CD14-positive monocyte (primary cell): Measurements from ENCODE around the gene MAN1C1. TPM values are rescaled to one million over a fixed set of nuclear protein-coding genes. Genes with fewer than 3 reads are reported as not detected.

ENCODE experiments used
- DNase-seq, 3 donors: peaks; one replicate each; pipeline ENCODE4 v3.0.0-alpha.2; 2011 to 2022
- H2AFZ ChIP-seq: 2 replicates; pipeline ENCODE4 v1.6.0; 2012; ENCODE audit warnings: mild to moderate bottlenecking, low read depth, low read length, inconsistent platforms; ENCODE audit not compliant: insufficient read depth, poor library complexity, severe bottlenecking
- H3K27ac ChIP-seq, 2 donors: 1 replicate in 1 of 2; 2 replicates in 1 of 2; pipeline ENCODE4 v1.5.1; 2012 to 2013; ENCODE audit warnings: low read length in 2 of 2, control low read depth in 1 of 2, inconsistent platforms in 1 of 2, low read depth in 1 of 2, mild to moderate bottlenecking in 1 of 2
- H3K27me3 ChIP-seq, 2 donors: one replicate each; pipeline versions ENCODE4 v1.6.0 to v1.6.1; 2011 to 2013; ENCODE audit warnings: low read length in 2 of 2; ENCODE audit not compliant: control insufficient read depth in 2 of 2, insufficient read depth in 2 of 2
- H3K36me3 ChIP-seq, 2 donors: replicated peaks in 1 of 2; 1 replicate in 1 of 2; 2 replicates in 1 of 2; pipeline versions ENCODE4 v1.5.1 to v1.6.1; 2012 to 2013; ENCODE audit warnings: low read length in 2 of 2, control low read depth in 1 of 2, inconsistent platforms in 1 of 2, mild to moderate bottlenecking in 1 of 2; ENCODE audit not compliant: insufficient read depth in 2 of 2, control insufficient read depth in 1 of 2
- H3K4me1 ChIP-seq, 2 donors: 1 replicate in 1 of 2; 2 replicates in 1 of 2; pipeline versions ENCODE4 v1.5.1 to v1.6.1; 2012 to 2013; ENCODE audit warnings: low read length in 2 of 2, control low read depth in 1 of 2, inconsistent platforms in 1 of 2, mild to moderate bottlenecking in 1 of 2, moderate library complexity in 1 of 2; ENCODE audit not compliant: insufficient read depth in 2 of 2, control insufficient read depth in 1 of 2
- H3K4me2 ChIP-seq: replicated peaks from 2 replicates; pipeline ENCODE3; 2012; ENCODE audit warnings: low read length, moderate library complexity, mild to moderate bottlenecking; ENCODE audit not compliant: poor library complexity, severe bottlenecking; ENCODE audit errors: extremely low read depth
- H3K4me3 ChIP-seq, 3 experiments: fragments of 200-600 bp in 1 of 3; sonication (generic) in 1 of 3; replicated peaks in 1 of 3; 1 replicate in 2 of 3; 2 replicates in 1 of 3; pipeline ENCODE4 v1.5.1; 2011 to 2013; ENCODE audit warnings: low read length in 3 of 3, mild to moderate bottlenecking in 3 of 3, control low read depth in 2 of 3, low read depth in 2 of 3, inconsistent platforms in 1 of 3, moderate library complexity in 1 of 3
- H3K79me2 ChIP-seq: 2 replicates; pipeline ENCODE4 v1.6.0; 2012; ENCODE audit warnings: mild to moderate bottlenecking, control low read depth, inconsistent platforms, low read length, moderate library complexity; ENCODE audit not compliant: insufficient read depth
- H3K9ac ChIP-seq: 2 replicates; pipeline ENCODE4 v1.6.0; 2017; ENCODE audit warnings: low read length, mild to moderate bottlenecking; ENCODE audit not compliant: insufficient read depth, poor library complexity, severe bottlenecking
- H3K9me3 ChIP-seq, 2 donors: replicated peaks in 1 of 2; 1 replicate in 1 of 2; 2 replicates in 1 of 2; pipeline versions ENCODE4 v1.5.1 to v1.6.1; 2012 to 2013; ENCODE audit warnings: low read length in 2 of 2, control low read depth in 1 of 2; ENCODE audit not compliant: control insufficient read depth in 1 of 2, insufficient read depth in 1 of 2
- H4K20me1 ChIP-seq: 2 replicates; pipeline ENCODE4 v1.6.0; 2012; ENCODE audit warnings: mild to moderate bottlenecking, low read length, control low read depth, moderate library complexity; ENCODE audit not compliant: insufficient read depth
- H3K27ac Mint-ChIP-seq, 7 donors: one replicate each; pipeline ENCODE4 v1.8.0; 2020; ENCODE audit warnings: mild to moderate bottlenecking in 7 of 7, mixed read lengths in 7 of 7, moderate library complexity in 6 of 7, inconsistent platforms in 2 of 7
- H3K27me3 Mint-ChIP-seq, 3 donors: one replicate each; pipeline ENCODE4 v1.8.0; 2021 to 2022; ENCODE audit warnings: low read depth in 3 of 3, mild to moderate bottlenecking in 3 of 3, mixed read lengths in 3 of 3, moderate library complexity in 3 of 3, inconsistent platforms in 1 of 3
- H3K36me3 Mint-ChIP-seq, 2 donors: one replicate each; pipeline ENCODE4 v1.8.0; 2020; ENCODE audit warnings: mixed read lengths in 2 of 2, inconsistent platforms in 1 of 2, mild to moderate bottlenecking in 1 of 2
- H3K4me1 Mint-ChIP-seq: one replicate; pipeline ENCODE4 v1.8.0; 2020; ENCODE audit warnings: mild to moderate bottlenecking, mixed read lengths
- H3K4me3 Mint-ChIP-seq, 2 donors: one replicate each; pipeline ENCODE4 v1.8.0; 2020; ENCODE audit warnings: mild to moderate bottlenecking in 2 of 2, mixed read lengths in 2 of 2, moderate library complexity in 1 of 2
- H3K9me3 Mint-ChIP-seq, 7 donors: one replicate each; pipeline ENCODE4 v1.8.0; 2020 to 2022; ENCODE audit warnings: mixed read lengths in 7 of 7, mild to moderate bottlenecking in 6 of 7, moderate library complexity in 6 of 7, inconsistent platforms in 2 of 7
- WGBS: methylation state at CpG from one replicate; pipeline ENCODE4 v1.1.5; 2013; ENCODE audit warnings: missing lambda C conversion rate; ENCODE audit not compliant: insufficient coverage; 5-methylcytosine and 5-hydroxymethylcytosine counted together
- intact Hi-C, 2 donors: fragments of 100-400 bp; cut with micrococcal nuclease; formaldehyde crosslinking; loops; one replicate each; pipeline versions ENCODE4 v1.15.0 to v1.15.1; 2023
- polyA plus RNA-seq, 3 donors: library from polyadenylated mRNA; depleted of rRNA in 1 of 3; unstranded in 2 of 3; stranded (reverse) in 1 of 3; fragments of 300-500 nt in 2 of 3; fragments of >200 nt in 1 of 3; fragmentation: Illumina TruSeq in 2 of 3; gene quantifications; 1 replicate in 2 of 3; 2 replicates in 1 of 3; pipeline ENCODE4 v1.2.3, GENCODE V29; 2012 to 2021
- TF ChIP-seq, protein P1 (sequence below): fragments of 200-600 bp; IDR thresholded peaks from one replicate; pipeline ENCODE4 v1.8.0; 2022; ENCODE audit warnings: antibody characterized with exemption, mild to moderate bottlenecking

MAN1C1 gene
- polyA plus RNA-seq, 3 donors, result 1.2 to 7.2 (median 1.7) TPM

DNA sequence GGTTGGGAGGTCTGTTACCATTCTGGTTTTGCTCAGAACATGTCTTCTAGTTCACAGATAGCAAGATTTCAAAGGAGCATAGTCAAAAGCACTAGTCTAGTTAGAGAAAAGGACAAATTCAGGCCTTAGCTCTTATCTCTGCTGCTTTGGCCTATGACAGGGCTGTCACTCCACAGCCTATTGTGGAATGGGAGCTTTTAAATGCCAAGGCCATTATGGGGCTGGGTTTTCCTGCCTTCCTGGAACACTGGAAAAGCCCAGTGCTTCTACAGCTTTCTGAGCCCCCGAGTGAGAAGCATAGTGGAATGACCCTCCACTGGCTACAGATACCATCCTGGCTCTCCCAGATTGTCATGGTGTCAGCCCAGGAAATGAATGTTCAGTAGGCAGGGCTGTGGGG is 212.5 kb downstream of the MAN1C1 start:
- H3K27ac ChIP-seq, result no peak overlapping the region
- H3K4me3 ChIP-seq, result no peak overlapping the region
- no peak overlapping the region for H3K4me2 ChIP-seq
- DNase-seq, result no peak
- no peak overlapping the region for H3K27ac Mint-ChIP-seq
- peaks cover 88 to 95% of the 10 kb centered on the region in 2 donors for H3K36me3 ChIP-seq
- H3K4me1 ChIP-seq, result peaks cover 0 to 8% of the 10 kb centered on the region in 2 donors
- intact Hi-C loops, result no loop called here
- H3K9ac ChIP-seq, result no peak overlapping the region
- peaks cover 18% of the 10 kb centered on the region for H3K79me2 ChIP-seq
- peaks cover 14% of the 10 kb centered on the region for H3K4me1 Mint-ChIP-seq
- H4K20me1 ChIP-seq, result peaks cover 18% of the 10 kb centered on the region
- TF ChIP-seq, protein P1, sequence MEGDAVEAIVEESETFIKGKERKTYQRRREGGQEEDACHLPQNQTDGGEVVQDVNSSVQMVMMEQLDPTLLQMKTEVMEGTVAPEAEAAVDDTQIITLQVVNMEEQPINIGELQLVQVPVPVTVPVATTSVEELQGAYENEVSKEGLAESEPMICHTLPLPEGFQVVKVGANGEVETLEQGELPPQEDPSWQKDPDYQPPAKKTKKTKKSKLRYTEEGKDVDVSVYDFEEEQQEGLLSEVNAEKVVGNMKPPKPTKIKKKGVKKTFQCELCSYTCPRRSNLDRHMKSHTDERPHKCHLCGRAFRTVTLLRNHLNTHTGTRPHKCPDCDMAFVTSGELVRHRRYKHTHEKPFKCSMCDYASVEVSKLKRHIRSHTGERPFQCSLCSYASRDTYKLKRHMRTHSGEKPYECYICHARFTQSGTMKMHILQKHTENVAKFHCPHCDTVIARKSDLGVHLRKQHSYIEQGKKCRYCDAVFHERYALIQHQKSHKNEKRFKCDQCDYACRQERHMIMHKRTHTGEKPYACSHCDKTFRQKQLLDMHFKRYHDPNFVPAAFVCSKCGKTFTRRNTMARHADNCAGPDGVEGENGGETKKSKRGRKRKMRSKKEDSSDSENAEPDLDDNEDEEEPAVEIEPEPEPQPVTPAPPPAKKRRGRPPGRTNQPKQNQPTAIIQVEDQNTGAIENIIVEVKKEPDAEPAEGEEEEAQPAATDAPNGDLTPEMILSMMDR, result no peak
- H3K4me3 Mint-ChIP-seq, result no peak overlapping the region
- no peaks in the 10 kb centered on the region for H3K27me3 Mint-ChIP-seq
- no peaks in the 10 kb centered on the region for H3K9me3 ChIP-seq
- 83% methylated on average over 1 of the region's 1 CpG for WGBS
- H2AFZ ChIP-seq, result no peak overlapping the region
- peaks cover 74 to 86% of the 10 kb centered on the region in 2 donors for H3K36me3 Mint-ChIP-seq
- H3K27me3 ChIP-seq, result no peaks in the 10 kb centered on the region
- no peaks in the 10 kb centered on the region for H3K9me3 Mint-ChIP-seq

DNA sequence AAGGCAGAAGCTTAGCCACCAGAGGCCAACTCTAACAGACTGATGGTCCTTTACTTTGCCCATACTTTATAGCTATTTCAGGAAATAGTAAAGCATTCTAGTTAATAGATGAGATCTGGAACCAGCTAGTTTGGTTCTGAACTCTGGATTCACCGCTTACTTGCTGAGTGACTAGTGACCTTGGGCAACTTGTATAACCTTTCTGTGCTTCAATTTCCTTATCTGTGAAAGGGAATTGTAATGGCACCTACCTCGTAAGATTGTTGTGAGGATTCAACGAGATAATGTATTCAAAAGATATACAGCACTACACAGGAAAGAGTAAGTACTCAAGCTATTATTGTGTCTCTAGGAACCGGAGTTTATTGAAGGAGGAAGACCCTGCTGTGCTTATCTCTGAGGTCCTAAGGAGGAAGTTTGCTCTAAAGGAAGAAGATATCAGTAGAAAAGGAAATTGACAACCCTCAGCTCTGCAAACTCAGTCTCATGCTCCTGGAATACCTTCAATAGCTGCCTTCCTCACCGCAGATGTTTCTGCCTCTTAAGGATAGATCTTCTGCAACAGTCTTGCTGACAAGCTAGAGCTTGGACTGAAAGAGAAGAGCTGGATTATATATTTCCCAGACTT is 215.1 kb downstream of the MAN1C1 start:
- H3K4me2 ChIP-seq, result no peak overlapping the region
- H3K4me3 Mint-ChIP-seq, result no peak overlapping the region
- H3K36me3 Mint-ChIP-seq, result peaks cover 87 to 90% of the 10 kb centered on the region in 2 donors
- H3K79me2 ChIP-seq, result peaks cover 9% of the 10 kb centered on the region
- H3K27me3 Mint-ChIP-seq, result no peaks in the 10 kb centered on the region
- H3K36me3 ChIP-seq, result peaks cover 86 to 100% of the 10 kb centered on the region in 2 donors
- H3K9ac ChIP-seq, result no peak overlapping the region
- H3K4me3 ChIP-seq, result no peak overlapping the region
- TF ChIP-seq, protein P1, result no peak
- peaks cover 5% of the 10 kb centered on the region for H4K20me1 ChIP-seq
- peak overlapping the region in 3 of 7 donors; percentile 8 to 31 (median 12) for H3K27ac Mint-ChIP-seq
- WGBS, result no CpG with 5 or more reads among the region's 5 CpGs
- H3K27me3 ChIP-seq, result no peaks in the 10 kb centered on the region
- H3K27ac ChIP-seq, result peak overlapping the region in 1 of 2 donors; percentile 45
- no peaks in the 10 kb centered on the region for H3K9me3 Mint-ChIP-seq
- intact Hi-C loops, result no loop called here
- no peak for DNase-seq
- H2AFZ ChIP-seq, result no peak overlapping the region
- no peaks in the 10 kb centered on the region for H3K9me3 ChIP-seq
- peaks cover 0 to 8% of the 10 kb centered on the region in 2 donors for H3K4me1 ChIP-seq
- H3K4me1 Mint-ChIP-seq, result peaks cover 11% of the 10 kb centered on the region
